ENCODE measurements around the gene SPAG7.
A peak's percentile ranks its signal among the peaks of the same experiment; 100 is the strongest.

The SPAG7 gene, protein sequence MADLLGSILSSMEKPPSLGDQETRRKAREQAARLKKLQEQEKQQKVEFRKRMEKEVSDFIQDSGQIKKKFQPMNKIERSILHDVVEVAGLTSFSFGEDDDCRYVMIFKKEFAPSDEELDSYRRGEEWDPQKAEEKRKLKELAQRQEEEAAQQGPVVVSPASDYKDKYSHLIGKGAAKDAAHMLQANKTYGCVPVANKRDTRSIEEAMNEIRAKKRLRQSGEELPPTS

DNA sequence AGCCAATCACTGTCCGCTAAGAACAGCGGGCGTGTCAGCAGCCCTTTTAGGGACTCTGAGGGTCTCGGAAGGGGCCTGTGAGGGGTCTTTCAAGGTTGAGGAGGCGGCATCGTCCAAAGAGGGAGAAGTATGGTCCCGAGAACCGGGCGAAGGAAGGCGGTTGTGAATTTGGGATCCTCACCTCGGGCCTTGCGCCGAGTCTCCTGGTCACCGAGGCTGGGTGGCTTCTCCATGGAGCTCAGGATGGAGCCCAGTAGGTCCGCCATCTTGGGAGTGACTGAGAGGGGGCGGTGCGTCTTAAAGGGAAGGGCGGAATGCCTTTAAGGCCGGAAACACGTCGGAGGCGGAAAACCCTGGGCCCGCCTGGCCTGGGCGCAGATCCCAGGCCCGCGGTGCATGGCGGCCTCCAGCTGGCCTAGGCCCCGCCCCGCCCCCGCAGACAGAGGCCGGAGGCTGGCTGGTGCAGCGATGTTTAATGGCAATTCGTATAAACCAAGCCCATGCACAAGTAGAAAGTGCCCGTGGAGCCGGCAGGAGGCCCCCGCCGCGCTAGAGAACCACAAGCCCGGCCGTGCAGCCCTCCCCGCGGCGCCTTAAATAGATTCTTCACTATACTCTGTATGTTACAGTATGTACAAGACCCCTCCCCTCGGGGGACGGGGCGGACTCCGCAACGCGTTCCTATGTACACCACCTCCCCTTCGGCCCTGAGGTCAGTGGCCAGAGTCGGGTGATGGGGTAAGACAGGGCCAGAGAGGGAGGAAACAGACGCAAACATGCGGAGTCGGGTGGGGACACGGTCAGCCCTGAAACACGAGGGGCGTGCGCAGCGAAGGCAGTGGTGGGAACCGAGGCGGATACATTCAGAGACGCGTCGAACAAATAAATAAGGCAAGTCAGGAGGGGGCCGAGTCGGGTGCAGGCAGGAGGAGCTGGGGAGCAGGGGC is at the start of gene SPAG7:
Gene SPAG7, minus strand, starts transcription at position 279 of the 947 bp plus-strand sequence. Its CDS starts 13 bp downstream, at position 266.
- DNase-seq = peak; percentile 99

DNA sequence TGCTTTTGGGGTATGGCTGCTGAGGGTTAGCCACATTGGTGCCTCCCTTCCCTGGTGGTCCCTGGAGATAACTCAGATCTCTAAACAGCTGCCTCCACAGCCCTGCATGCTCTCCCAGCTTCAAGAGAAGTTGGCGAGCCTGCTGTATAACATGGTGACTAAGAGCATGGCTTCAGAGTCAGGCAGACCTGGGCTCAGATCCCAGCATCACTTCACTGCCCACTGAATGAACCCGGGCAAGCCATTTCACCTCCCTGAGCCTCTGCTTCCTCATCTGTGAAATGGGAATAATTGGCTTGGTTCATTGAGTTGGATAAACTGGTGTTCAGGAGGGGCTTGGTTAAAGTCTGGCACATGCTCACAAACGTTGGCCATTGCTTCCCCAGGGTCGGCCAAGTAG is 46.7 kb upstream of the SPAG7 start:
- DNase-seq = no peak

DNA sequence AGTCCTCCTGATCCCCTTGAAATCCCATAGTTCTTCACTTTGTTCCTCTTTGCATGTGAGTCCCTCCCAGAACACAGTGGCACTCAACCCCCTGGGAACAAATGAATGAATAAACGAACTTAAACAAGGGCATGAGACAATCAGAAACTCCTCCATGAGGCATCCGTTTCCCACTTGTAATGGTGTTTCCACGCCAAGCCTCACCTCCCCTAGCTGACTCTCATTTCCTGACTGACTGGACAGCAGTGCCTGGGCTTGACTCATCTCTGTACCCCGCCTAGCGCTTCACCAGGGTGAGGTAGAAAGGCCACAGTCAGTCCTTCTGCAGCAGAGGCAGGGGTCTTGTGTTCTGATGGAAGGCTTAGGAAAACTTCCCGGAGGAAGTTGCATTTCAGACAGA is 44.3 kb upstream of the SPAG7 start:
- no peak for DNase-seq

DNA sequence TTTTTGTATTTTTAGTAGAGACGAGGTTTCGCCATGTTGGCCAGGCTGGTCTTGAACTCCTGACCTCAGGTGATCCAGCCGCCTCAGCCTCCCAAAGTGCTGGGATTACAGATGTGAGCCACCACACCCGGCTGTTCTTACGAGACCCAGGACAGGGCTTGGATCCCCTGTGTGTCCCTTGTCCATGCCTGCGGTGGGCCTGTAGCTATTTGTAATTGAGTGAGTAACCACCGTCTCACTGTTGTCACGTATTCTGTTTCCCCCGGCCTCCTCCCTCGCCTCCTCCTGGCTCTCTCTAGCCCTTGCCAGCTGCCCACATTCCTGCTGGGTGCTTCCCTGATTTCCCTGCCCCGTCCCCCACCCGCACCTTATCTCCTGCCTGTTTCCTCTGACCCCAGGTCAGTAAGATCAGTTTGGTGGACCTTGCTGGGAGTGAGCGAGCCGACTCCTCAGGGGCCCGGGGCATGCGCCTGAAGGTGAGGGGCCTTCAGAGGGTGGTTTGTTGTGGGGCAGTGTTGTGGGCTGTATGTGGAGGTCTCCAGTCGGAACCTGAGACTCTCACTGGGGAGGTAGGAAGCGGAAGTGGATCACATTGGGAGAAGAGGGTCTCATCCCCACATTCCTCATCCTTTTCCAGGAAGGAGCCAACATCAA is 35.7 kb upstream of the SPAG7 start:
- DNase-seq = peak; percentile 51

DNA sequence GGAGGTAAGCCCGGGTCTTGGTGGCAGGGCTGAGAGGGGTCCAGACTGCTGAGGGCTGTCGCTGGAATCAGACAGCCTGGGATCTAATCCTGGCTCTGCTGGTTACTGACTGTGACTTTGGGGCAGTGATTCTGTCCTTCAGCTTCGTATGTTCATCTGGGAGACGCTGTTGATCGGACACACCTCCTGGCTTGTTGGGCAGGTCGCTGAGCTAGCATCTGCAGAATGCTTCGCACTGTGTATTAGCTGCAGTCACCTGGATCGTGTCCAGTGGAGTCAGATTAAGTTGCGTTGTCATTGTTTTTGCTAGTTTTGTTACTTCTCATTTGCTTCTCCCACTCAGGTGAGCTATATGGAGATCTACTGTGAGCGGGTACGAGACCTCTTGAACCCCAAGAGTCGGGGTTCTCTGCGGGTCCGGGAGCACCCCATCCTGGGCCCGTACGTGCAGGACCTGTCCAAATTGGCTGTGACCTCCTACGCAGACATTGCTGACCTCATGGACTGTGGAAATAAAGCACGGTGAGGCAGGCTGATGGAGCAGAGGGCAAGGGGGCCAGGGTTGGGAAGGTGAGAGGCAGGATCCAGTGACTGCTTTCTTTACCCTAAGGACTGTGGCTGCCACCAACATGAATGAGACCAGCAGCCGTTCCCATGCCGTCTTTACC is 34.6 kb upstream of the SPAG7 start:
- peak; percentile 37 for DNase-seq

DNA sequence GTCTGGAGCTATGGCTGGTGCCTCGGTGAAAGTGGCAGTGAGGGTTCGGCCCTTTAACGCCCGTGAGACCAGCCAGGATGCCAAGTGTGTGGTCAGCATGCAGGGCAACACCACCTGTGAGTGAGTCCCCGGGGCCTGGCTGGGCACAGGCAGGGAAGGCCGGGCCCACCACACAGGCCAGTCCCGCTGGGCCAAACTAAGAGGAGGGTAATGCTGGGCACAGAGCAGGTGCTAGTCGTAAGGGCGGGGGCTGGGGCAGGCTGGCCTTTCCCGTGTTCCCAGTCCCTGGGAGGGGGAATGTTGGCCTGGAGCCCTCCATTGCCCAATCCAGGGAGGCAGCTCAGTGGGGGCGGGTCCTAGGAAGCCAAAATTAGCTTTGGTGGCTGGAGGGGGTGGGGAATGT is 32.6 kb upstream of the SPAG7 start:
- DNase-seq = peak; percentile 55

DNA sequence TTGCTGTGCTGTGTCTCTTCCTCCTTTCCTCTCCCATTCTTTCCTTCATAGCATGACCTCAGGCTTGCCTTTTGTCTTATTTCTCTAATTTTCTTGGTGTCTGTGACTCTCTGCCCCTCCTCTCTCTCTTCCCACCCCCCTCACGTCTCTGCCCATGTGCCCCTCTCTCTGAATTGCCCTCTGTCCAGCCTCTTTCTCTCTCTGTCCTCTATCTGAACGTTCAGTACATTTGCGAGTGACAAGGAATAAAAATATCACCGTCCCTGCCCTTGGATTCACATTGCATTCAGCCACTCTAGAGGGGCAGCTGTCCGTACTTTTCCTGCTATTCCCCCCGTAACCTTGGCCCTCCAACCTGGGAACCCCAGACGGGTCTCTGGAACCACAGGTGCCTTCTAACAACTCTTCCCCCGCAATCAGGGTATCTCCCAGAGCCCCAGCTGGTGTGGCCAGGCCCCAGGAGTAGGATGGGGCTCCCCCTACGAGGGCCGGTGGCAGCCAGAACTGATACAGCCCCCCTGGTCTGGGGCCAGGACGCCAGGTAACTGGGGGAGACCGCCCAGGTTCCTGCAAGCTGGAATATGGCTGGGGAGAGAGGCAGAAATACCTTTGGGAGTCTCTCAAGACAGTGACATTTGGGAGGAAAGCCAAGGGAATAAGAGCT is 31.9 kb upstream of the SPAG7 start:
- peak; percentile 45 for DNase-seq

DNA sequence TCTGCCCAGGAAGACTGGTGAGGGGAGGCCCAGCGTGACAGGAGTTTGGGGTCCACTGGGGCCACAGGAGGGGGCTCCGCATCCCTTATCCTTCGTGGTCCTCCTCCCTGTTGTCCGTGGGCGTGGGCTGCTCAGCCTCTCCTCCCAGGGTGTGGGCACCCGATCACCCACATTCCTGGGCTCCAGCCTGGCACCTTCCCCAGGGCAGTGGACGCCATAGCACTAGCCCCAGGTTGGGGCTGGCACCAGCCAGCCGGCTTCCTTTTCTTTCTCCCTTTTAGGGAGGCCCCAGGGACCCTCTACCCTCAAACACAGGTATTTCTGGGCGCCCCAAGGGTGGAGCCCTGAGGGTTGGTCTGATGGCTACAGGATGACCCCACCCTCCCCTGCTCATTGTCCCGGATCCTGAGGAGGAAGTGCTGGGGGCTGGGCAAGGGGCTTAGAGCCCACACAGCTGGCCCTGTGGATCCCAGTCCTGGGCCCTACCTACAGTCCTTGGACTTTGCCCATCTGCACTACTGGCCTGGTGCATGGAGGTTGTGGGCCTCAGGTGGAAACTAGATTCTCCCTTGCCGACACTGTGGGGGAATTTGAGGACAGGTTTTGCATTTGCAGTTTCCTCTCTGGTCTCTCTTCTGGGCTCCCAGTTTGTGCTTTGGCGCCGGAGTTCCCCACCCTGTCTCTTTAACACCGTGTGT is 31.3 kb upstream of the SPAG7 start:
- DNase-seq = peak; percentile 56

DNA sequence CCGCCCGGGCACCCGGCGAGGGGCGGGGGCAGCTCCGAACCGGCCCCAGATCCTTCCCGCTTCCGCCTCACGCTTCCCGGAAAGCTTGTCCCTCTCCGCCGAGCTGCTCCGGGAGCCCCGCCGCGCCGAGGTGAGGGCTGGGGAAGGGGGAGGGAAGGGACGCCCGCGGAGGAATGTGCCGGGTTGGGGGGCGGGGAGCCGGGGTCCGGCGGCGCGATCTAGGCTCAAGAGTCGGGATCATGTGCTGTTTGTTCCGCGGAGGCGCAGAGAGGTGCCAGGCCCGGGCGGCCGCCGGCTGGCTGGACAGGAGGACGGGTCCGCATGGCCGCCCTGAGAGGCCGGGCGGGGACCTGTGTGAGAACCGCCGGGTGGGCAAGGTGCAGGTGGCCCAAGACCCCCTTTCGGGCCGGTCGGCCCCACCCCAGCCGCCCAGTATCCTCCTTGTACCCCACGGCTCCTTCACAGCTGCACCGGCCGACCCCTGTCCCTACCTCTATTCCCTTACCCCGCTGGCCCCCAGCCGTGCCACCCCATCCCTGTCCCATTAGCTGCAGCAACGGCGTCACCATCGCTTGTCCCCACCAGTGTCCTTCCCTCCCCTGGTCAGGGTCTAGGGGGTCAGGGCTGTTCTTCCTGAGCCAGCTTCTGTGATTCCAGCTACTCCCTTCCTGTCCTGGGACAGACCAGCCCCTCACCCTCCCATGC is 30.6 kb upstream of the SPAG7 start:
- DNase-seq = peak; percentile 81

DNA sequence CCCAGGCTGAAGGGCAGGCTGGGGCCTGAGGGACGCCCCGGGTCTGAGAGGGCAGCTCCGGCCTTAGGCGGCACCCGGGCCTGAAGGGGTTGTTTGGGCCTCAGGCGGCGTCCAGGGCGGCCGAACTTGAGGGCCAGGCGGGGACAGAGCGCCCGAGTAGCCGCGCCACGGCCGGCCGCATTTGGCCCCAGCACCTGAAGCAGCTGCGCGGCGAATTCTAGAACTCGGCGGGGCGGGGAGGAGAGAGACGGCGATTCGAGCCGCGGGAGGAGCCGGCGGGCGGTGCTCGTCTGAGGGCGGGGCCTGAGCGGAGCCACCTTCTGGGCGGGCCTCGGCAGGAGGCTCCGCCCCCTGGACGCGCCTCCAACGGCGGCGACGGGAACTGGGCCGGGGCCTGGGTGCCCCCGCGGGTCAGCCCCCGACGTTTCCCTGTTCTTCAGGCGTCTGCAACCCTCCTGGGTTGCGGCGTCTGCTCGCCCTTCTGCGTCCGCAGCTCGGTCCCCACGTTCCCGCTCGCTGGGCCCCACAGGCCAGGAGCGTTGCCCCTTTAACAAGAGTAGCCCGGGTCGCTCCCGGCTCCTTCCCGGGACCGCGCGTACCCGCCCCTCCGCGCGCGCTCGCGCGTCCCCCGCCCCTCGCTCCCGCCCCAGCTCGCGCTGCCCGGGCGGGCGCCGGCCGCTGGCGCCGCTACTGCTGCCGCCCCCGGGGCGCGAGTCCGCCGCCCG is 29.8 kb upstream of the SPAG7 start, which contains the start of the genes INCA1 and KIF1C:
Gene INCA1, minus strand, starts transcription at position 221 of the 725 bp plus-strand sequence. CDS start 3,085 bp downstream, outside the sequence.
Gene KIF1C, plus strand, starts transcription at position 649 of the 725 bp plus-strand sequence. CDS start 2,297 bp downstream, outside the sequence.
- peak; percentile 97 for DNase-seq

DNA sequence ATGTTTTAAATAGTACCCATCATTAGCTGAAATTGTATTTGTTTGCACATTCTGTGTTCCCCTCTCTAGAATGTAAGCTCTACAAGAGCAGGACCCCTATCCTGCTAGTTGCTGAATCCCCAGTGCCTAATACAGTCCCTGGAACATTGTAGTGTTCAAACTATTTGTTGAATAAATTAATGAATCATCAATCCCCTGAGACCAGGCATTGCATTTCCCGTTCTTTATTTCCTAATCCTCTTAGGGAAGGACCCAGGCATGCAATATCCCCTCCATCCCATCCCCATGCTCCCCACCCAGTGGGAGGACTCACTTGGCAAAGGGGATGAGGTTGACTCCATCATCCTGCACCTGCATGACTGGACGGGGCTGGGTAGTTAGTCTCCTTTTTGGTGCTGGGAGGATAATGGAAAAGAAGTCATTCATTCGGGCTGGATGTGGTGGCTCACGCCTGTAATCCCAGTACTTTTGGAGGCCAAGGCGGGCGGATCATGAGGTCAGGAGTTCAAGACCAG is 26.5 kb upstream of the SPAG7 start:
- DNase-seq = peak; percentile 34

DNA sequence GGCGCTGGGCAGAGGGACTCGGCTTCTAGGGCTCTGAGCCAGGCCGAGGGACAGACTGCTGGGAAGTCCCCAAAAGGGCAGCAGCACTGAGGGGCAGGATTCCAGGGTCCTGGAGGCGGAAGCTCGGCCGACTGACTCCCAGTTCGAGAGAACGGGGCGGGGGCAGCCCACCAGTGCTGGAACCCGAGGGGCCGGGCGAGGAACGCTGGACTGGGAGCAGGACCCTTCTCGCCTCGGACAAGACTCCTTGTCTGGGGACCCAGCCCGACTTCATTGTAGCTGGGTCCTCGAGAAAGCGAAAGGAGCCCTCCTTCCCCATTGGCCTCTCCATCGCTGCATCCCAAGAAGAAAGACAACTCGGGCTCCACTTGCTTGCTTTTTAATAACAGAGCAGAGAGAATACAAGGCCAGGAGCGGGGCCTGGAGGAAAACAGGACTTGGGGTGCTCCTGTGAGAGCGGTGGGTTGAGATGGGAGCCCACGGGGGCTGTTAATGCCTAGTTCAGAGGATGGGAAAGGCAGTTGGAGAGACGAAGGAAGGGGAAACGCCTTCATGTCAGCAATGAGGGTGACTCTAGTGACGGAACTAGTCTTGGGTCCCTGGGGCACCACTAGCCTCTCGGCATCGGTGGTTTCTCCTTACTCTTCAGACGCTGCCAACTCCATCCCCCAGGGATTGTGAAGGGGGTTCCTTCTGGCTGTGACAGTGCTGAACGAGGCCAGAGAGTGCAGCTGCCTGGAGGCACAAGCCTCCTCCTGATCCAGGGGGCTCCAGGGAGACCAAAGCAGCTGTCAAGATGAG is 20.4 kb upstream of the SPAG7 start:
- no peak for DNase-seq

DNA sequence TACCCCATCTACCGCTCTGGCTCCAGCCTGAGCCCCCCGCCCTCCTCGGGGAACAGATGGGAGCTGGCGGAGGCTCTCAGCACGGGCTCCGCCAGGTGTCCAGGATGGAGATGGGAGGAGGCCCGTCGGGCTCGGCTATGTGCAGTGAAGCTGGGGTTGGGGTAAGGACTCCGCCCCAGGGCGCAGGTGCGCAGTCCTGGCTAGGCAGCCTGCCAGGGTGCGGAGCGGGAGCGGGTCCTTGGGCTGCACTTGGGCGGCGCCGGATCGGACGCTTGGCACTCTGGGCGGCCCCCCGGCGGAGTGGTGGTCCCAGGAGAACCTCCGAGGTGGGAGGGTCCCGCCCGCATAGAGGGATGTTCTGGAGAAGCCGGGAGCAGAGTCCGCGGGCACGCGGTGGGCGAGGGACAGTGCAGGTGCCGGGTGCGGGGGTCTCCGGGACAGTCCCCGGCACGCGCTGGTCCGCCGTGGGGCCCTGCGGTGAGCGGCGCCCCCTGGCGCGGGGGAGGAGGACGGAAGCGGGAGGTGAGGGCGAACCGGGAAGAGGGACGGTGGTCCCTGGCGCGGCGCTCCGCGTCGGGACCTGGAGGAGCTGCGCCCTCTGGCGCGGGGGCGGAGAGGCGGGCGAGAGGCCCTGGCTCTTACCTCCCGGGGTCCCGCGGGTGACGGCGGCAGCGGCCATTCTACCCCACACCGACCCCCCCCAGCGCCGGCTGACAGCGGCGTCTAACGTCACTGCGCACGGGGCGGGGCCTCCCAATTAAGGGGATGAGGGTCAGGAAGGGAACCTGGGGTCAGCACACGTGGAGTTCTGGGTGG is 19.5 kb upstream of the SPAG7 start, which contains the start of gene CAMTA2:
Gene CAMTA2, minus strand, starts transcription at position 725 of the 816 bp plus-strand sequence. CDS start 1,453 bp downstream, outside the sequence.
- peak; percentile 95 for DNase-seq

DNA sequence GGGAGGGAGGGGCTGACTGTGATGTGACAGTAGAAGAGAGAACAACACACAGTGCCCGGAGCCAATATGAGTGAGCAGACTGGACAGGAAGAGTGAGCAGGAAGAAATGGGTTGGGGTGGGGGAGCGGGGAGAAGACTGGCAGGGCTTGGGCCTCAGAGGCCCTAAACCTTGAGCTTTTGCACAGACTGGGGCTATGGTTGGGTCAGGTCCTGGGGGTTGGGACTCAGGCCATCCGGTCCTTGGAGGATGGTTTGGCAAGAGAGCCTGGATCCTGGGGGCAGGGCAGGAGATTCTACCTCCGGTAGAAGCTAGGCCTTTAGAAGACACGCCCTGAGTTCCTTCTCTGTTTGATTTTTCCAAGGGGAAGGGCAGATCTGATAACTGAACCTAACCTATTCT is 18.8 kb upstream of the SPAG7 start:
- no peak for DNase-seq

DNA sequence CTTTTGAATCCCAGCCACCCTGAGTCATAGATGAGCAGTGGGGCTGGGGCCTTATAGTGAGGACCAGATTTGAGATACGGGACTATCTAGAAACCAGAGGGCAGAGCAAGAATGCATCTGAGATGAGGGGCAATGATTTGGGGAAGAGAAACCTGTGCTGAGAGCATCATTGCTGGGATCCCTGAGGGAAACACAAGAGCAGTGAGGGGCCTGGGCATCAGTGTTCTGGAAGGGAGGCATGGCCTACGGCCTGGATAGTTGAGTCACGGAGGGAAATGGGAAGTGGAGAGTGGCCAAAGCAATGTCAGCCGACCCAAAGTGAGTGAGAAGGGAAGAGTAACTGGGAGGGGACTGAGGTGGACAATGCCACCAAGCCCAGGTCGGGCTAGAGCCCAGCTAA is 14.7 kb upstream of the SPAG7 start:
- DNase-seq = peak; percentile 32

DNA sequence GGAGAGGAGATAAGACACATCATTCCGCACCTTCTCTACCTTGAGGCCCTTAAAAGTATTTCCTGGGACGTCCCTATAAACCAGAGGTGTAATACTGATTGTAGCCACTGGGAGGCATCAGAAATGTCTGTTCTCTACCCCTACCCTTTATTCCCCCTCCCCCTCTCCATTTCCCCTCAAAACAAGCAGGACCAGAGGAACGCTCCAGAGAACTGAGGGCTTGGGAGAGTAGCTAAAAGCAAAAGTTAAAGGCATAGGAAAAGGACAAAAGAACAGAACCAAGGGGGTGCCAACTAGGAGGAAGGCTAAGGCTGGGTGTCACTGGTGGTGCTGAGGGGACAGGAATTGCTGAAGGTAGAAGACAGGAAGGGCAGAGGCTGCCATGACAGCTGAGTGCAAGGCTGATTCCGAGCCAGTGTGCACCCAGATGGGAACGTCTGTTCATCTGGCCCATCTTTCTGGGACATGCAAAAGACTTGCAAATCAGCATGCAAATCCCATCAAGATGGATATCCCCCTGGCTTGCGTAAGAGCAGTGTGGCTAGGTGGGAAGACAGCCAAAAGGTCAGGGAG is 13.1 kb upstream of the SPAG7 start:
- DNase-seq = peak; percentile 80

DNA sequence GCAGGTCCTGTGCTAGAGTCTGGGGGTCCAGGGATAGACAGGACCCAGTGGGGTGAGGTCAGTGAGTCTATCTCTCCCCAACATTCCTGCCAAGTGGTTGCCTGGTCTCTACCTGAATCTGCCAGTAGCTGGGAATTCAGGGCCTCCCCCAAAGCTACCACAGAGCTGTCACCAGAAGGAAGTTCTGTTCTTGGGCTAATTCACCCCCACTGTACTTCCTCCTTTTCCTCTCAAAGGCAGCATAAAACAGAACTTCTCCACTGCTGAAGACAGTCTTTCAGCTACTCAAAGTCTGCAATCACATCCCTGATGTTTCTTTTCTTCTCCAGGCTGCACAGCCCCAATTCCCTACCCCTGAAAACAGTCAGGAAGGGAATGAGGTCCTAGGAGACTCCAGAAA is 11.1 kb upstream of the SPAG7 start:
- no peak for DNase-seq
